ENCODE measurements around the gene CDS2. TPM values are rescaled to one million over a fixed set of nuclear protein-coding genes. Genes with fewer than 3 reads are reported as not detected.
"Not testable (repeated sequence)": the region's sequence is repeated elsewhere in the genome, so short reads cannot be mapped to it uniquely, and the experiment has no call there.

The CDS2 gene
- polyA plus RNA-seq: 10 to 100 TPM; 50.1 to 61.1 (median 54.8) TPM

- H3K4me1 Mint-ChIP-seq: peaks cover 36 to 38% of the 10 kb centered on the region in 2 donors
- peaks cover 1 to 6% (median 5%) of the 10 kb centered on the region in 3 donors for H3K27me3 Mint-ChIP-seq (ENCODE audit: low read depth in 3 of 3)
- H3K27ac Mint-ChIP-seq: peak within 1 kb of the TSS; percentile 92 to 97 (median 94)
- H3K36me3 Mint-ChIP-seq: no peaks in the 10 kb centered on the region
- peak within 1 kb of the TSS; percentile 89 to 94 (median 91) for H3K4me3 Mint-ChIP-seq
- no peaks in the 10 kb centered on the region for H3K9me3 Mint-ChIP-seq
- DNase-seq: peak; percentile 99
These were observed at the start of gene CDS2 for GRCh38 chr20:5126512-5127203. Gene CDS2, plus strand, starts transcription at chr20:5127008. Its CDS starts 85 bp downstream, at chr20:5127093.

- peak in 1 of 3 donors; percentile 9 for DNase-seq
- Mint-ChIP-seq H3K4me3 (peak overlapping the region; percentile 65 to 87 (median 80)), H3K27me3 (ENCODE audit: low read depth in 3 of 3) (peaks cover 0 to 1% (median 0%) of the 10 kb centered on the region in 3 donors), H3K27ac (peak overlapping the region; percentile 92 to 98 (median 96)), H3K36me3 (no peaks in the 10 kb centered on the region), H3K4me1 (peaks cover 38 to 48% of the 10 kb centered on the region in 2 donors), H3K9me3 (no peaks in the 10 kb centered on the region)
These were observed 48.9 kb upstream of the CDS2 start for GRCh38 chr20:5077761-5078387.

GRCh38 chr20:5078399-5078958 lies 48.3 kb upstream of the CDS2 start:
- Mint-ChIP-seq H3K36me3 (no peaks in the 10 kb centered on the region), H3K9me3 (no peaks in the 10 kb centered on the region), H3K27me3 (ENCODE audit: low read depth in 3 of 3) (peaks cover 0 to 1% (median 0%) of the 10 kb centered on the region in 3 donors), H3K4me1 (peaks cover 38 to 46% of the 10 kb centered on the region in 2 donors), H3K4me3 (peak overlapping the region; percentile 65 to 87 (median 80)), H3K27ac (peak overlapping the region; percentile 92 to 98 (median 96))
- peak; percentile 82 to 86 (median 86) for DNase-seq

- H3K4me1 Mint-ChIP-seq: peaks cover 35 to 38% of the 10 kb centered on the region in 2 donors
- peaks cover 0 to 1% (median 0%) of the 10 kb centered on the region in 3 donors for H3K27me3 Mint-ChIP-seq (ENCODE audit: low read depth in 3 of 3)
- no peaks in the 10 kb centered on the region for H3K36me3 Mint-ChIP-seq
- no peak for DNase-seq
- H3K9me3 Mint-ChIP-seq: no peaks in the 10 kb centered on the region
- peak overlapping the region; percentile 73 to 98 (median 94) for H3K27ac Mint-ChIP-seq
- H3K4me3 Mint-ChIP-seq: peak overlapping the region in 4 of 5 donors; percentile 24 to 52 (median 29)
These were observed 46.4 kb upstream of the CDS2 start for GRCh38 chr20:5080384-5080877.

DNA sequence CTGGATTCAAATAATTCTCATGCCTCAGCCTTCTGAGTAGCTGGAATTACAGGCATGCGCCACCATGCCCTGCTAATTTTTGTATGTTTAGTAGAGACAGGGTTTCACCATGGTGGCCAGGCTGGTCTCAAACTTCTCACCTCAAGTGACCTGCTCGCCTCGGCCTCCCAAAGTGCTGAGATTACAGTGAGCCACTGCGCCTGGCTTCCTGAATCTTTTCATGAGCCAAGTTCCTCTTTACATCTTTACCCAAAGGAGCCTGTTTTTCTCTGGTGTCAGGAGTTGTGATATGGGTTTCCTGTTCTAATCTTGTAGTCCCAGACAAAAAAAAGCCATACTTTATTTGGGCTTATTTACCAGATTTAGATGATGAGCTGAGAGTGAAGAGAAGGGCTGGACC lies 41.4 kb upstream of the CDS2 start:
- H3K27ac Mint-ChIP-seq: peak overlapping the region in 1 of 6 donors; percentile 14
- H3K27me3 Mint-ChIP-seq (ENCODE audit: low read depth in 3 of 3): peaks cover 0 to 1% (median 0%) of the 10 kb centered on the region in 3 donors
- H3K4me3 Mint-ChIP-seq: no peak overlapping the region

GRCh38 chr20:5088688-5089087 lies 38.1 kb upstream of the CDS2 start:
- Mint-ChIP-seq H3K36me3 (peaks cover 5 to 7% (median 6%) of the 10 kb centered on the region in 3 donors), H3K4me1 (peaks cover 15 to 20% of the 10 kb centered on the region in 2 donors), H3K27ac (peak overlapping the region; percentile 53 to 90 (median 78)), H3K4me3 (peak overlapping the region in 1 of 5 donors; percentile 6), H3K27me3 (ENCODE audit: low read depth in 3 of 3) (no peaks in the 10 kb centered on the region), H3K9me3 (no peaks in the 10 kb centered on the region)
- DNase-seq: no peak

More for the DNA sequence above, 41.4 kb upstream of the CDS2 start:
- DNase-seq: no peak
- H3K36me3 Mint-ChIP-seq: no peaks in the 10 kb centered on the region
- H3K4me1 Mint-ChIP-seq: peaks cover 16 to 18% of the 10 kb centered on the region in 2 donors
- H3K9me3 Mint-ChIP-seq: no peaks in the 10 kb centered on the region

DNA sequence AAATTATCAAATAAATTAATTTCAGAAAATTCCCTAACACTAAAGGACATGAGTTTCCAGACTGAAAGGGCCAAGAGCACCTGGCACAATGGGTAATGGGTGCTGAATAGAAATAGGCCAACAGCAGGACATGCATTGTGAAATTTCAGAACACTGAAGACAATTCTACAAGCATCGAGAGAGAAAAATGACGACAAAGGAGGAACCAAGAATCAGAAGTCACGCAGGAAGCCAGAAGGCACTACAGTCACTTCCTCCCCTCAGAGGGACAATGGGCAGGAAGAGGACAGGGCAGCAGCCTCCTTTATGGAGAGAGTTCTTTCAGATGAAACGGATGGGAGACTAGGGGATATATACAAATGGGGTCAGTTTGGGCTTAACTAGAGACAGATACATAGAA lies 36.6 kb upstream of the CDS2 start:
- Mint-ChIP-seq H3K36me3 (peaks cover 5 to 8% (median 6%) of the 10 kb centered on the region in 3 donors), H3K4me1 (peaks cover 15 to 20% of the 10 kb centered on the region in 2 donors)

DNA sequence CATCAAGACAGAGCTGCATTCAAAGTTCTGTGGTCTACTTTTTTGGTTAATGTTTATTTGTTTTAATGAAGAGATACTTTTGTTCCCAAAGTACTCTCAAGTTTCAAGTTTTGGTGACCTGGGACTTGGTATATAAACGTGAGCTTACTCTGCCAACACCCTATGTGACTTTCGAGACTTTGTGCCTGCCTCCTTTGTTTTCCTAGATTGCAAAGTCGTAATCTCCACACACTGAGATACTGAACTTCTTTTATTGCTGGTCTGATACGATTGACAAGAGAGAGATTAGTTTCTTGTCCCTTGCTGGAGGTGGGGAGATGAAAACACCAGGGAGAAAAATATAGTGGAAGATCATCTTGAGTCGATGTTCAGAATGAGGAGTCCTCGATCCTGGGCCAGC lies 34.9 kb upstream of the CDS2 start:
- no peak for DNase-seq
- H3K27me3 Mint-ChIP-seq (ENCODE audit: low read depth in 3 of 3): no peaks in the 10 kb centered on the region
- peaks cover 15 to 20% of the 10 kb centered on the region in 2 donors for H3K4me1 Mint-ChIP-seq
- H3K36me3 Mint-ChIP-seq: peaks cover 5 to 15% (median 12%) of the 10 kb centered on the region in 3 donors
- peak overlapping the region; percentile 17 to 84 (median 51) for H3K27ac Mint-ChIP-seq
- no peak overlapping the region for H3K4me3 Mint-ChIP-seq
- no peaks in the 10 kb centered on the region for H3K9me3 Mint-ChIP-seq

More for the DNA sequence above, 36.6 kb upstream of the CDS2 start:
- H3K27ac Mint-ChIP-seq: peak overlapping the region; percentile 78 to 93 (median 89)
- peak overlapping the region; percentile 3 to 60 (median 39) for H3K4me3 Mint-ChIP-seq
- no peaks in the 10 kb centered on the region for H3K27me3 Mint-ChIP-seq (ENCODE audit: low read depth in 3 of 3)
- DNase-seq: peak; percentile 23 to 39 (median 26)
- H3K9me3 Mint-ChIP-seq: no peaks in the 10 kb centered on the region

- Mint-ChIP-seq H3K4me1 (peaks cover 15 to 20% of the 10 kb centered on the region in 2 donors), H3K27ac (peak overlapping the region; percentile 26 to 73 (median 44)), H3K9me3 (no peaks in the 10 kb centered on the region), H3K4me3 (no peak overlapping the region), H3K27me3 (ENCODE audit: low read depth in 3 of 3) (no peaks in the 10 kb centered on the region), H3K36me3 (peaks cover 5 to 18% (median 15%) of the 10 kb centered on the region in 3 donors)
- no peak for DNase-seq
These were observed 34.0 kb upstream of the CDS2 start for GRCh38 chr20:5092765-5093339.

- H3K4me3 Mint-ChIP-seq: no peak overlapping the region
- peaks cover 5% of the 10 kb centered on the region in 2 donors for H3K4me1 Mint-ChIP-seq
- H3K27me3 Mint-ChIP-seq (ENCODE audit: low read depth in 3 of 3): no peaks in the 10 kb centered on the region
- no peak for DNase-seq
- peaks cover 17 to 33% (median 31%) of the 10 kb centered on the region in 3 donors for H3K36me3 Mint-ChIP-seq
- peak overlapping the region in 3 of 6 donors; percentile 1 to 47 (median 34) for H3K27ac Mint-ChIP-seq
- H3K9me3 Mint-ChIP-seq: no peaks in the 10 kb centered on the region
These were observed 31.4 kb upstream of the CDS2 start for GRCh38 chr20:5095454-5095853.

- Mint-ChIP-seq H3K27me3 (ENCODE audit: low read depth in 3 of 3) (no peaks in the 10 kb centered on the region), H3K4me3 (no peak overlapping the region), H3K36me3 (peaks cover 17 to 36% (median 34%) of the 10 kb centered on the region in 3 donors), H3K4me1 (peaks cover 5 to 6% of the 10 kb centered on the region in 2 donors), H3K9me3 (no peaks in the 10 kb centered on the region), H3K27ac (peak overlapping the region in 4 of 6 donors; percentile 19 to 63 (median 44))
- no peak for DNase-seq
These were observed 30.9 kb upstream of the CDS2 start for GRCh38 chr20:5095931-5096330.

DNA sequence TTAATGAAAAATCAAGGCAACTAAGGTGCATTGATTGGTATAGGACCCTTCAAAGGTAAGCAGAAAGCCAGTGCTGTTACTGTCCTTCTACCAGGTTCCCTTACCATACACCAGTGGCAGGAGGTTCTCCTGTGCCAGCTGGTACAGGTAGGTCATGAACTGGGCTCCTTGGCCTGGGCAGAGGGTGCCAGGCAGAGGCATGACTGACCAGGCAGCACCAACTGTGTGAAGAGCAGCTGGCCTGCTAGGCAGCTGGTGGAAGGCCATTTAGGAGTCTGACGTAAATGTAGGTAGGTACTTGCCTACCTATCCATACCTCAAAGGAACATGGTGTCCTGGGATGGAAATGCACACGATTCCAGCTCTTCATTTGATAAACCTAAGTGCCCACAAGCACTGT lies 30.3 kb upstream of the CDS2 start:
- Mint-ChIP-seq H3K36me3 (peaks cover 17 to 36% (median 34%) of the 10 kb centered on the region in 3 donors), H3K4me3 (no peak overlapping the region), H3K27me3 (ENCODE audit: low read depth in 3 of 3) (no peaks in the 10 kb centered on the region), H3K9me3 (no peaks in the 10 kb centered on the region), H3K27ac (peak overlapping the region in 4 of 6 donors; percentile 26 to 71 (median 53)), H3K4me1 (peaks cover 7 to 11% of the 10 kb centered on the region in 2 donors)
- DNase-seq: no peak

- Mint-ChIP-seq H3K27ac (peak overlapping the region in 2 of 6 donors; percentile 57 to 75), H3K4me1 (peaks cover 6 to 18% of the 10 kb centered on the region in 2 donors), H3K36me3 (peaks cover 21 to 53% (median 37%) of the 10 kb centered on the region in 3 donors)
- not testable (repeated sequence) for H3K4me3 Mint-ChIP-seq; H3K27me3 Mint-ChIP-seq (ENCODE audit: low read depth in 3 of 3); H3K9me3 Mint-ChIP-seq; DNase-seq
These were observed 27.8 kb upstream of the CDS2 start for GRCh38 chr20:5099009-5099408.

All from immature natural killer cell (primary cell).